RWPE1 (cell line): ENCODE results near the gene FYB2.

Experiments
- CTCF ChIA-PET: fragments of 350-600 bp; sonication (Branson Sonifier 250); formaldehyde crosslinking; extraction: SDS; loops from one replicate; lab custom pipeline; 2021; lab: Yijun Ruan, JAX
- POLR2A ChIA-PET: fragments of 400-600 bp; formaldehyde crosslinking; extraction: SDS; loops from one replicate; lab custom pipeline; 2020; ENCODE audit warnings: antibody characterized with exemption; ENCODE audit not compliant: low non-redundant PET; lab: Yijun Ruan, JAX
- DNase-seq: peaks from one replicate; pipeline ENCODE4 v3.0.0; 2012; ENCODE audit warnings: low spot score
- H3K27ac ChIP-seq: fragments of 450-650 bp; 2 replicates; pipeline ENCODE4 v1.5.1; 2017
- TF ChIP-seq, protein P1 (sequence below): fragments of 450-650 bp; conservative IDR thresholded peaks from 2 replicates; pipeline ENCODE4 v1.5.1; 2017; ENCODE audit warnings: low read depth, mild to moderate bottlenecking

The FYB2 gene

DNA sequence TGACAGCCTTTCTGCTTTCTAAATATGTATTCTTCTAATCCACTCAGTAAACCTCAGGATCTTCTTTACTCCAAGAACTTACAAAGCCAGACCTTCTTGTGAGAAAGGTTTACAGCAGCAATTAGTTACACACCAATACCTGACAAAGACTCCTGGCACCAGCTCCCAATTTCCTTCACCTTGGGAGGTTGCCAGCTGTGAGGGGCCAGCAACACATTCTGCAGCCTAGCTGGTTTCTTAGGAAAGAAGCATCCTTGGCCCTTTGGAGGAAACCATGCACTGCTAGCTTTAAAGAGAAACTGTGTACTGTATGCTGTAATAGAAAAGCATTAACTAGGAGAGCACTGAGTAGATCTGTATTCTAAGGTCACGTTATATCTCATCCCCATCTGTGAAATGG is 10.8 kb downstream of the FYB2 start:
- no peak overlapping the region for H3K27ac ChIP-seq
- CTCF ChIA-PET: interaction anchor here (0.9 kb wide), 1 partner anchor 25 kb away, joined by 4 read pairs; no protein-coding TSS in a partner anchor
- TF ChIP-seq, protein P1, sequence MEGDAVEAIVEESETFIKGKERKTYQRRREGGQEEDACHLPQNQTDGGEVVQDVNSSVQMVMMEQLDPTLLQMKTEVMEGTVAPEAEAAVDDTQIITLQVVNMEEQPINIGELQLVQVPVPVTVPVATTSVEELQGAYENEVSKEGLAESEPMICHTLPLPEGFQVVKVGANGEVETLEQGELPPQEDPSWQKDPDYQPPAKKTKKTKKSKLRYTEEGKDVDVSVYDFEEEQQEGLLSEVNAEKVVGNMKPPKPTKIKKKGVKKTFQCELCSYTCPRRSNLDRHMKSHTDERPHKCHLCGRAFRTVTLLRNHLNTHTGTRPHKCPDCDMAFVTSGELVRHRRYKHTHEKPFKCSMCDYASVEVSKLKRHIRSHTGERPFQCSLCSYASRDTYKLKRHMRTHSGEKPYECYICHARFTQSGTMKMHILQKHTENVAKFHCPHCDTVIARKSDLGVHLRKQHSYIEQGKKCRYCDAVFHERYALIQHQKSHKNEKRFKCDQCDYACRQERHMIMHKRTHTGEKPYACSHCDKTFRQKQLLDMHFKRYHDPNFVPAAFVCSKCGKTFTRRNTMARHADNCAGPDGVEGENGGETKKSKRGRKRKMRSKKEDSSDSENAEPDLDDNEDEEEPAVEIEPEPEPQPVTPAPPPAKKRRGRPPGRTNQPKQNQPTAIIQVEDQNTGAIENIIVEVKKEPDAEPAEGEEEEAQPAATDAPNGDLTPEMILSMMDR: no peak
- no peak for DNase-seq
- POLR2A ChIA-PET: no interaction called here

DNA sequence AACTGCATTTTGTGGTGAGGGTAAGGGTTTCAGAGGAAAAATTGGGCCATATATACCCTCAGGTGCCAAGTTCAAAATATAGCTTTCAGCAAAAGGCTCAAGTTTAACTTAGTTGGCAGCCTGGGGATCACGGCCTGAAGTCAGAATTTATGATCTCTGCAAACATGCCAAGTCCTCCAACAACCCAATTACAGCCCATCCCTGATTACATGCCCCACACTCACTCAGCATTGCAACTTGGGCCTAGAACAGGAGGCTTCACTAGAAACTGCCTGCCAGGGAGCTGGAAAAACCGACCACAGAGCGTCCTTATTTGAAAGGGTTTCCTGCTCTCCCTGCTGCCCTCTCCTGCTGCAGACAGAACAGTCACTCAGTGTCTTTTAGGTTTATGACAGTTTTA is 12.4 kb downstream of the FYB2 start:
- ChIA-PET CTCF (interaction anchor here (1.2 kb wide), 1 partner anchor 14 kb away, joined by 3 read pairs; no protein-coding TSS in a partner anchor), POLR2A (no interaction called here)
- no peak for DNase-seq

DNA sequence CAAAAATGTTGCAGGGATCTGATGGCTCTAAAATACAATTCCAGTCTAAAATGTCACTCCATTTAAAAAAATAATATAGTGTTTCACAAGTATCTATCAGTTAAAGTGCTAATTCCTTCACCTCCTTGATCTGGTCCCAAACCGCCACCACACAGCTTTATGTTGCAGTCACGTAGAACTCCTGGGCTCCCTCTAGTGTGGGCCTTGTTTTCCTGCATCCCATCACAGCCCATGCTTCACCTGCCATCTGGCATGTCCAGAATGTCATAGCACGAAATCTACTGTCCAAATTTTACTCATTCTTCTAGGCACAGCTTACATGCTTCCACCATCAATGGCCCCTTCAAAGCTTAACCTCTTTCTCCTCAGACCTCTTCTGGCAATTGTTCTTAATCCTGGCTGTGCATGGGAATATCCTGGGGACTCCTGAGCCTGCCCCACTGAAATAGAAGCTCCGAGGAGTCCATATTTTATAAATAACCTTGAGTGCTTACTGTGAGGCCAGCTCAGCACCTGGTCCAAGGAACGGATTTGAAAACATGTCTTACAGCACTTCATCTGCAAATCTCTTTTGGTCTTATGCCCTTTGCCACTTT is 15.5 kb downstream of the FYB2 start:
- DNase-seq: peak; percentile 31

More for the DNA sequence above, 12.4 kb downstream of the FYB2 start:
- H3K27ac ChIP-seq: no peak overlapping the region
- TF ChIP-seq, protein P1: no peak

GRCh38 chr1:56799605-56800400 is 19.4 kb downstream of the FYB2 start:
- ChIA-PET POLR2A (no interaction called here), CTCF (interaction anchor here (0.6 kb wide), 1 partner anchor 1568 kb away, joined by 7 read pairs; no protein-coding TSS in a partner anchor)
- no peak for DNase-seq
- no peak overlapping the region for H3K27ac ChIP-seq
- TF ChIP-seq, protein P1: no peak

More for the DNA sequence above, 15.5 kb downstream of the FYB2 start:
- ChIA-PET POLR2A (no interaction called here), CTCF (interaction anchor here (0.6 to 1.2 kb wide), 9 partner anchors 10 to 670 kb away, joined by 3 to 5 read pairs (median 3); partner anchors contain the start of gene FYB2)
- no peak overlapping the region for H3K27ac ChIP-seq
- TF ChIP-seq, protein P1: peak; percentile 14; the same call in 1 of the 2 replicates

DNA sequence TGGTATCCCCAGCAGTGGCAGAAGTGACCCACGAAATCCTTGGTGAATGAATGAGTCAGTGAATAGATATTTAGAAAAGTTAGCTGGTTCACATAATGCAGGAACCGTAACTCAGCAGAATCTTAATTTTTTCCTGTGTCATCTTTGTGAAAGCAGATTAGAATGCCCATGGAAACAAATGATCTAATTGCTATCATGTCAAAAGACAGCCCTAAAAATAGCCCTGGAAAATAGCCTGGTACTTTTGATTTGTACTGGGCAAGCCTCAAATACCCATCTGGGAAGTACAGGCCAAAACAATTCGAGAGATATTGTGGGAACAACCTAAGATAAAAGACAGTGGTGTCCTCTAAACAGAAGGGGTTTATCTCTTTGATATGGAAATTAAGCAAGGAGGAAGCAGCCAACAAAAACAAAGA is 21.1 kb downstream of the FYB2 start:
- CTCF ChIA-PET: no interaction called here
- peak; percentile 16 for DNase-seq
- TF ChIP-seq, protein P1: no peak
- no peak overlapping the region for H3K27ac ChIP-seq
- POLR2A ChIA-PET: no interaction called here

GRCh38 chr1:56797065-56797685 is 22.0 kb downstream of the FYB2 start:
- TF ChIP-seq, protein P1: no peak
- CTCF ChIA-PET: interaction anchor here (0.6 to 1.0 kb wide), 2 partner anchors 23 to 675 kb away, joined by 3 to 4 read pairs; no protein-coding TSS in a partner anchor
- POLR2A ChIA-PET: no interaction called here
- peak; percentile 31 for DNase-seq
- no peak overlapping the region for H3K27ac ChIP-seq
